Epithelial cell of prostate (primary cell): ENCODE results near the gene CREG2.

ENCODE experiments used
- DNase-seq: peaks from one replicate; pipeline ENCODE4 v3.0.0-alpha.2; 2011; ENCODE audit warnings: low read depth, low spot score
- H3K27ac ChIP-seq: fragments of 450-650 bp; 2 replicates; pipeline ENCODE4 v1.5.1; 2017; ENCODE audit warnings: mild to moderate bottlenecking

The CREG2 gene

GRCh38 chr2:101310834-101311695 is 76.2 kb downstream of the CREG2 start:
- peak overlapping the region; percentile 10 for H3K27ac ChIP-seq
- no peak for DNase-seq

GRCh38 chr2:101310090-101310833 is 77.0 kb downstream of the CREG2 start:
- DNase-seq, result no peak
- H3K27ac ChIP-seq, result peak overlapping the region; percentile 10

- peak within 1 kb of the TSS; percentile 88 for H3K27ac ChIP-seq
- DNase-seq, result no peak
These were observed 78.7 kb downstream of the CREG2 start, which contains the start of gene RNF149 for GRCh38 chr2:101308432-101309210. RNF149 (minus strand) TSS chr2:101308701; CDS start chr2:101308588, 113 bp downstream.

- peak overlapping the region; percentile 88 for H3K27ac ChIP-seq
- DNase-seq, result no peak
These were observed 79.3 kb downstream of the CREG2 start for GRCh38 chr2:101307950-101308431.

GRCh38 chr2:101307503-101307902 is 79.8 kb downstream of the CREG2 start:
- DNase-seq, result no peak

DNA sequence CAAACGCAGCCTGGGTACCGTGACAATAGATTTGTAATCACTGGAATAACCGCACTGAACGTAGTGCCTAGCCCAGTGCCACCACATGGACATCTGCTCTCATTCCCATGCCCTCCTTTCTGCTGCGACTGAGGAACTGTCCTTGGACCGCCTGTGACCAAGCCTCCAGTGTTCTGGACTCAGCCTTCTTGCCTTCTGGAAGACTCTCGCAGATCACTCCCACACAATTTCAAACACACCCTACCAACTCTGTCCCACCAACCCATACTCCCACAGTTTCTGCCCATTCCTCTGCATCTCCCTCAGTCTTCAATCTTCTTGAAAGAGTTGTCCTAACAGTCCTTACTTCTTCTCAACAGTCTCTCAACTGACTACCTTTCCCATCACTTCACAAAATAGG is 80.9 kb downstream of the CREG2 start:
- peak overlapping the region; percentile 88 for H3K27ac ChIP-seq
- DNase-seq, result no peak

More at GRCh38 chr2:101307503-101307902, 79.8 kb downstream of the CREG2 start:
- peak overlapping the region; percentile 88 for H3K27ac ChIP-seq

GRCh38 chr2:101305492-101306078 is 81.7 kb downstream of the CREG2 start:
- H3K27ac ChIP-seq, result peak overlapping the region; percentile 88
- DNase-seq, result no peak

- H3K27ac ChIP-seq, result peak overlapping the region; percentile 88
- no peak for DNase-seq
These were observed 82.3 kb downstream of the CREG2 start for GRCh38 chr2:101305035-101305434.

- no peak for DNase-seq
- H3K27ac ChIP-seq, result no peak overlapping the region
These were observed 83.6 kb downstream of the CREG2 start for GRCh38 chr2:101303688-101304087.

- no peak overlapping the region for H3K27ac ChIP-seq
- no peak for DNase-seq
These were observed 85.3 kb downstream of the CREG2 start for GRCh38 chr2:101302016-101302415.

DNA sequence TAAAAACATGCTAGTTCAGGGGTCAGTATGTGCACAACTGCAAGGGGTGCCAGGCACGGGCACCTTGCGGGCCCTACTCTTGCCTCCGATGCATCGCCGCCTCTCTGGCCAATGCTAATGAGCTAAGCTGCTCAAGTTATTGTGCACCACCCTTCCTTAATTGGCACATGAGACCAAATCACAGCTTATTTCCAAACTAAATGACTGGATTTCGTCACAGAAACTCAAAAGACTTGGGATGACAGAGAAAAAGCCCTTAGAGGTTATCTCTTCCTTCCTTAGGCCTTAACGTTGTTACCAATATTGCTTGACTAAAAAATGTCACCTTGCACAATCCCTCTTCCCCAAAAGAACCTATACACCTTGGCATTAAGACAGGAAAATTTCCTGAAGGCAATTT is 86.5 kb downstream of the CREG2 start:
- no peak for DNase-seq
- H3K27ac ChIP-seq, result no peak overlapping the region

- H3K27ac ChIP-seq, result no peak overlapping the region
- no peak for DNase-seq
These were observed 87.1 kb downstream of the CREG2 start for GRCh38 chr2:101300164-101300563.

- H3K27ac ChIP-seq, result no peak overlapping the region
These were observed 87.7 kb downstream of the CREG2 start for GRCh38 chr2:101299604-101300003.

DNA sequence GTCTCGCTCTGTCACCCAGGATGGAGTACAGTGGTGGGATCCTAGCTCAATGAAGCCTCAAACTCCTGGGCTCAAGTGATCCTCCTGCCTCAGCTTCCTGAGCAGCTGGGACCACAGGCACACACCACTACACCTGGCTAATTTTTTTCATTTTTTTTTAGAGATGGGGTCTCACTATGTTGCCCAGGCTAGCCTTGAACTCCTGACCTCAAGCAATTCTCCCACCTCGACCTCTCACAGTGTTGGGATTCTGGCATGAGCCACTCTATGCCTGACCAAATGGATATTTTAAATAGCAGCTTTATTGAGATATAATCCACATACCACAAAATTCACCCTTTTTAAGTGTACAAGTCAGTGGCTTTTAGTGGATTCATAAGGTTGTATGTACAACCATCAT is 89.9 kb downstream of the CREG2 start:
- no peak for DNase-seq
- H3K27ac ChIP-seq, result no peak overlapping the region

More at GRCh38 chr2:101299604-101300003, 87.7 kb downstream of the CREG2 start:
- no peak for DNase-seq

DNA sequence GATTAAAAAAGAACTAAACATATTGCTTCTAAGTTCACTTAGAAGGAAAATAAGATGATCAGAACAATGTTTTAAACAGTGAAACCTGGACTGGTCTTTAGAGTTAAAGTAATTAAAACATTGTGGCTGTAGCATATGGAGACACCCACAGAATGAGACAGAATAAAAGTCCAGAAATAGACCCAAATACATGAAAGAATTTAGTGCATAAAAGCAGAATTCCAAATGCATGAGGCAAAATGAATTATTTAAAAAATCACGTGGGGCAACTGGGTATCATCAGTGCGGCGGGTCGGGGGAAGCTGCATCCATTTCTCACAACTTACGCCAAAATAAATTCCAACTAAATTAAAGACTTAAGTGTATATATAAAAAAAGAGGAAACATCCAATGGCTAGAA is 90.9 kb downstream of the CREG2 start:
- DNase-seq, result no peak

DNA sequence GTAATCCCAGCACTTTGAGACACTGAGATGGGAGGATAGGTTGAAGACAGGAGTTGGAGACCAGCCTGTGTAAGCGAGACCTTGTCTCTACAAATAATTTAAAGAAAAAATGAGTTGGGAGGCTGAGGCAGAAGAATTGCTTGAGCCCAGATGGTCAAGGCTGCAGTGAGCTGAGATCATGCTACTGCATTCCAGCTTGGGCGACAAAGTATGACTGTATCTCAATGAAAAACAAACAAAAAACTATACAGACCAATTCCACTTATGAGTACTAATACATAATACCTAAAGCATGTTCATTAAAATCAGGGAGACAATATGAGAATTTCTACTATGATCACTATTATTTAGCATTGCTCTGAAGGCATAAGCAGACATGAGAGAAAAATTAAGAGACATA is 91.4 kb downstream of the CREG2 start:
- no peak for DNase-seq
- no peak overlapping the region for H3K27ac ChIP-seq

More for the DNA sequence above, 90.9 kb downstream of the CREG2 start:
- H3K27ac ChIP-seq, result no peak overlapping the region
